ENCODE results near the gene ARID5B. TPM values are rescaled to one million over a fixed set of nuclear protein-coding genes. Genes with fewer than 3 reads are reported as not detected.

Gene ARID5B
- total RNA-seq, 2 donors from 2014 or later = 67.9 to 90.1 TPM

- peaks cover 8% of the 10 kb centered on the region for H3K4me1 ChIP-seq (replicated peaks)
- 72% methylated on average over 2 of the region's 2 CpGs for WGBS
Observed at GRCh38 chr10:61953183-61953582, 51.7 kb downstream of the ARID5B start.

DNA sequence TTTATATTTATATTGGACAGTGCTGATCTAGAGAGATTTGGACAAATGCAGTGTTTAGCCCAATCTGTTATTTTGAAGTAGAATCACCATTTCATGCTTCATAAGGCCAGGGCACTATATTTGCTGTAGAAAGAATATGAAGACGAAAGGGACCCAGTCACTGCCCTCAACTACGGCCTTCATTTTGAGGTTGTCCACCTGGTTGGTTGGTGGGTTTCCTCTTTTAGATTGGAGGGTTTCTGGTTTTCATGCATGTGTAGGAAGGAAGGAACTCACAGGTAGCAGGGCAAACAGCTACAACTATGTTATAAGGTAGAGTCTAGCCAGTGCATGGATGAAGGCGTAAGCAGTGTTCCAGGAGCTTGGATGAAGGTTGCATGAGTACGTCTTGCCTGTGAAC, 56.3 kb downstream of the ARID5B start:
- no peaks in the 10 kb centered on the region for H3K36me3 ChIP-seq
- no peaks in the 10 kb centered on the region for H3K9me3 ChIP-seq
- H3K27ac ChIP-seq = no peak overlapping the region
- no peak for TF ChIP-seq POLR2AphosphoS5 (IDR thresholded peaks at IDR 0.05)
- no peak for TF ChIP-seq CTCF (IDR thresholded peaks at IDR 0.05)
- TF ChIP-seq POLR2A (IDR thresholded peaks at IDR 0.05) = no peak
- no peak for DNase-seq (ENCODE audit: low spot score)
- no peaks in the 10 kb centered on the region for H3K4me1 ChIP-seq (replicated peaks)
- WGBS = over 99% methylated on average over 4 of the region's 4 CpGs
- H3K27me3 ChIP-seq (replicated peaks; ENCODE audit: insufficient read depth) = no peaks in the 10 kb centered on the region
- no peak overlapping the region for H3K4me3 ChIP-seq
- intact Hi-C loops (cut with DNase I) = no loop called here

More at GRCh38 chr10:61953183-61953582, 51.7 kb downstream of the ARID5B start:
- Histone ChIP-seq H3K4me3 (no peak overlapping the region), H3K9me3 (no peaks in the 10 kb centered on the region), H3K27me3 (replicated peaks; ENCODE audit: insufficient read depth) (no peaks in the 10 kb centered on the region), H3K27ac (peak overlapping the region; percentile 2 to 16), H3K36me3 (no peaks in the 10 kb centered on the region)
- DNase-seq (ENCODE audit: low spot score) = no peak
- no peak for TF ChIP-seq POLR2A (IDR thresholded peaks at IDR 0.05)
- TF ChIP-seq POLR2AphosphoS5 (IDR thresholded peaks at IDR 0.05) = no peak
- TF ChIP-seq CTCF (IDR thresholded peaks at IDR 0.05) = no peak
- intact Hi-C loops (cut with DNase I) = no loop called here

GRCh38 chr10:61958311-61958710, 56.8 kb downstream of the ARID5B start:
- Histone ChIP-seq H3K27me3 (replicated peaks; ENCODE audit: insufficient read depth) (no peaks in the 10 kb centered on the region), H3K36me3 (no peaks in the 10 kb centered on the region), H3K4me1 (replicated peaks) (no peaks in the 10 kb centered on the region), H3K4me3 (no peak overlapping the region), H3K9me3 (no peaks in the 10 kb centered on the region), H3K27ac (no peak overlapping the region)
- WGBS = 97% methylated on average over 12 of the region's 12 CpGs
- DNase-seq (ENCODE audit: low spot score) = no peak
- intact Hi-C loops (cut with DNase I) = no loop called here
- TF ChIP-seq POLR2AphosphoS5 (IDR thresholded peaks at IDR 0.05) (no peak), POLR2A (IDR thresholded peaks at IDR 0.05) (no peak), CTCF (IDR thresholded peaks at IDR 0.05) (no peak)

DNA sequence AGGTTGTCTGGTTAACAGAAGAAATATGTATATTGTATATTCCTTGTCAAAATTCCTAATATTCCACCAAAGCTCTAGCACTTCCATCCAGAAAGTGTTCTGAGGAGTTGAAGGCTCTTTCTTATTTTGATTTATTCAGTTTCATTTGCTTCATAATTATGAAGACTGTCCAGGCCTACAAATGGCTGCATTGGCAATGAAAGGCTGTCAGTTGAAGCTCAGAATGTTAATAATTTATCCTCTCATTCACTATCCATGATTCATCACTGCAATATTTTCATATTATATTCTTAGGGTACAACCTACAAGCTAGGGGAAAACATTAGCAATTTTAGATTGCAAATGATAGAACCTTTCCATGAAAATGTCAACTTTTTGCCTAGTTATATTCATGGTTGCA, 57.3 kb downstream of the ARID5B start:
- DNase-seq (ENCODE audit: low spot score) = no peak
- TF ChIP-seq POLR2AphosphoS5 (IDR thresholded peaks at IDR 0.05) (no peak), CTCF (IDR thresholded peaks at IDR 0.05) (no peak), POLR2A (IDR thresholded peaks at IDR 0.05) (no peak)
- H3K4me3 ChIP-seq = no peak overlapping the region
- intact Hi-C loops (cut with DNase I) = no loop called here
- no peak overlapping the region for H3K27ac ChIP-seq
- H3K4me1 ChIP-seq (replicated peaks) = no peaks in the 10 kb centered on the region
- no peaks in the 10 kb centered on the region for H3K36me3 ChIP-seq
- no peaks in the 10 kb centered on the region for H3K9me3 ChIP-seq
- H3K27me3 ChIP-seq (replicated peaks; ENCODE audit: insufficient read depth) = no peaks in the 10 kb centered on the region

- TF ChIP-seq POLR2AphosphoS5 (IDR thresholded peaks at IDR 0.05) (no peak), CTCF (IDR thresholded peaks at IDR 0.05) (no peak)
- no peak overlapping the region for H3K4me3 ChIP-seq
- intact Hi-C loops (cut with DNase I) = no loop called here
- no peaks in the 10 kb centered on the region for H3K9me3 ChIP-seq
- H3K27ac ChIP-seq = no peak overlapping the region
- no peaks in the 10 kb centered on the region for H3K36me3 ChIP-seq
- H3K4me1 ChIP-seq (replicated peaks) = no peaks in the 10 kb centered on the region
- DNase-seq (ENCODE audit: low spot score) = no peak
- H3K27me3 ChIP-seq (replicated peaks; ENCODE audit: insufficient read depth) = no peaks in the 10 kb centered on the region
- 82% methylated on average over 2 of the region's 2 CpGs for whole genome bisulfite sequencing
Observed at GRCh38 chr10:61959814-61960213, 58.3 kb downstream of the ARID5B start.

All from prostate gland (tissue), 2 donors.